Renal cortex interstitium (tissue), 15 donors: Measurements from ENCODE around the gene DHPS. TPM values are rescaled to one million over a fixed set of nuclear protein-coding genes. Genes with fewer than 3 reads are reported as not detected.
"Not testable (repeated sequence)": the region's sequence is repeated elsewhere in the genome, so short reads cannot be mapped to it uniquely, and the experiment has no call there.

Source experiments
- DNase-seq, 11 donors: peaks; one replicate each; pipeline ENCODE4 v3.0.0-alpha.2; 2013; ENCODE audit warnings: low read depth in 9 of 11, low spot score in 4 of 11; ENCODE audit errors: extremely low read depth in 1 of 11
- long read RNA-seq, 16 experiments: transcript quantifications; one replicate each; lab custom pipeline, GENCODE V29; 2026
- polyA plus RNA-seq, 3 donors: library from polyadenylated mRNA; unstranded; fragments of 120-200 nt; gene quantifications; one replicate each; pipeline ENCODE4 v1.2.1, GENCODE V29; 2013; ENCODE audit not compliant: insufficient read length in 3 of 3

The DHPS gene
- 100 to 1,000 TPM in 1 of 3 donors, 10 to 100 TPM in 2; 68.5 to 103 (median 83.0) TPM for polyA plus RNA-seq
- long read RNA-seq, donor 1, transcript DHPS-201 (9 exons, 1,363 nt) = major isoform, 16 of 23 reads
- long read RNA-seq, donor 1, partial matches to known transcripts = 0 of 23 reads
- long read RNA-seq, donor 1, other reads (novel, unspliced or antisense) = 0 of 23 reads
- long read RNA-seq, donor 2, transcript DHPS-201 (9 exons, 1,363 nt) = major isoform, 11 of 17 reads
- long read RNA-seq, donor 2, partial matches to known transcripts = 0 of 17 reads
- long read RNA-seq, donor 2, other reads (novel, unspliced or antisense) = 0 of 17 reads
- long read RNA-seq, donor 3, transcript DHPS-201 (9 exons, 1,363 nt) = major isoform, 26 of 38 reads
- long read RNA-seq, donor 3, partial matches to known transcripts = 6 of 38 reads
- long read RNA-seq, donor 3, other reads (novel, unspliced or antisense) = 0 of 38 reads
- long read RNA-seq, donor 4, transcript DHPS-201 (9 exons, 1,363 nt) = major isoform, 16 of 21 reads
- long read RNA-seq, donor 4, partial matches to known transcripts = 0 of 21 reads
- long read RNA-seq, donor 4, other reads (novel, unspliced or antisense) = 0 of 21 reads
- long read RNA-seq, donor 5 = 0 reads
- long read RNA-seq, donor 6, transcript DHPS-201 (9 exons, 1,363 nt) = major isoform, 15 of 33 reads
- long read RNA-seq, donor 6, transcript DHPS-218 (2 exons, 1,085 nt) = minor isoform, 9 of 33 reads
- long read RNA-seq, donor 6, partial matches to known transcripts = 0 of 33 reads
- long read RNA-seq, donor 6, other reads (novel, unspliced or antisense) = 0 of 33 reads
- long read RNA-seq, donor 7, transcript DHPS-221 (8 exons, 1,176 nt) = minor isoform, 6 of 40 reads
- long read RNA-seq, donor 7, transcript DHPS-218 (2 exons, 1,085 nt) = minor isoform, 5 of 40 reads
- long read RNA-seq, donor 7, transcript DHPS-201 (9 exons, 1,363 nt) = major isoform, 26 of 40 reads
- long read RNA-seq, donor 7, partial matches to known transcripts = 0 of 40 reads
- long read RNA-seq, donor 7, other reads (novel, unspliced or antisense) = 0 of 40 reads
- long read RNA-seq, donor 8 = 0 reads
- long read RNA-seq, donor 9, transcript DHPS-201 (9 exons, 1,363 nt) = major isoform, 19 of 26 reads
- long read RNA-seq, donor 9, partial matches to known transcripts = 0 of 26 reads
- long read RNA-seq, donor 9, other reads (novel, unspliced or antisense) = 0 of 26 reads
- long read RNA-seq, donor 10, transcript DHPS-201 (9 exons, 1,363 nt) = major isoform, 18 of 25 reads
- long read RNA-seq, donor 10, partial matches to known transcripts = 0 of 25 reads
- long read RNA-seq, donor 10, other reads (novel, unspliced or antisense) = 0 of 25 reads
- long read RNA-seq, donor 11, transcript DHPS-201 (9 exons, 1,363 nt) = major isoform, 10 of 12 reads
- long read RNA-seq, donor 11, partial matches to known transcripts = 0 of 12 reads
- long read RNA-seq, donor 11, other reads (novel, unspliced or antisense) = 0 of 12 reads
- long read RNA-seq, donor 12, transcript DHPS-201 (9 exons, 1,363 nt) = major isoform, 8 of 11 reads
- long read RNA-seq, donor 12, partial matches to known transcripts = 0 of 11 reads
- long read RNA-seq, donor 12, other reads (novel, unspliced or antisense) = 0 of 11 reads
- long read RNA-seq, donor 13 = 0 reads
- long read RNA-seq, donor 14, transcript DHPS-201 (9 exons, 1,363 nt) = major isoform, 15 of 19 reads
- long read RNA-seq, donor 14, partial matches to known transcripts = 0 of 19 reads
- long read RNA-seq, donor 14, other reads (novel, unspliced or antisense) = 0 of 19 reads
- long read RNA-seq, donor 15, transcript DHPS-201 (9 exons, 1,363 nt) = major isoform, 6 of 9 reads
- long read RNA-seq, donor 15, partial matches to known transcripts = 0 of 9 reads
- long read RNA-seq, donor 15, other reads (novel, unspliced or antisense) = 0 of 9 reads
- long read RNA-seq, donor 16, transcript DHPS-218 (2 exons, 1,085 nt) = minor isoform, 15 of 64 reads
- long read RNA-seq, donor 16, transcript DHPS-201 (9 exons, 1,363 nt) = major isoform, 36 of 64 reads
- long read RNA-seq, donor 16, partial matches to known transcripts = 8 of 64 reads
- long read RNA-seq, donor 16, other reads (novel, unspliced or antisense) = 0 of 64 reads

- peak; percentile 89 to 99 (median 97) for DNase-seq
Measured at GRCh38 chr19:12681074-12681987, at the start of gene DHPS. TSS of gene DHPS (minus strand) at chr19:12681880. CDS start at chr19:12681766, 114 bp downstream.

GRCh38 chr19:12731337-12731736, 49.7 kb upstream of the DHPS start:
- no peak for DNase-seq

GRCh38 chr19:12730064-12730463, 48.4 kb upstream of the DHPS start:
- no peak for DNase-seq

GRCh38 chr19:12727745-12728433, 46.2 kb upstream of the DHPS start:
- DNase-seq = no peak

- no peak for DNase-seq
Measured at GRCh38 chr19:12726988-12727316, 45.3 kb upstream of the DHPS start.

GRCh38 chr19:12725612-12726011, 43.9 kb upstream of the DHPS start:
- DNase-seq = not testable (repeated sequence)

- peak in 3 of 11 donors; percentile 53 to 66 (median 63) for DNase-seq
Measured at GRCh38 chr19:12723641-12724426, 42.2 kb upstream of the DHPS start, which contains the start of gene TNPO2. TSS of gene TNPO2 (minus strand) at chr19:12723932. CDS start at chr19:12720977, 2,955 bp downstream.

GRCh38 chr19:12723381-12723640, 41.6 kb upstream of the DHPS start:
- no peak for DNase-seq

GRCh38 chr19:12722566-12723380, 41.1 kb upstream of the DHPS start:
- DNase-seq = peak; percentile 93 to 99 (median 98)

- peak in 8 of 11 donors; percentile 57 to 75 (median 64) for DNase-seq
Measured at GRCh38 chr19:12721656-12722565, 40.2 kb upstream of the DHPS start.

GRCh38 chr19:12720851-12721655, 39.4 kb upstream of the DHPS start:
- DNase-seq = peak in 1 of 11 donors; percentile 7

- no peak for DNase-seq
Measured at GRCh38 chr19:12720296-12720695, 38.6 kb upstream of the DHPS start.

- DNase-seq = no peak
Measured at GRCh38 chr19:12715929-12716328, 34.2 kb upstream of the DHPS start.
